Gastroesophageal sphincter (tissue), 4 donors: ENCODE data around the gene GID4. TPM values are rescaled to one million over a fixed set of nuclear protein-coding genes. Genes with fewer than 3 reads are reported as not detected.

Experiments
- ATAC-seq: fragments of 150-250 bp; one replicate; pipeline ENCODE4 v1.9.1; 2016; ENCODE audit warnings: mild to moderate bottlenecking, moderate library complexity
- H3K27ac ChIP-seq, 4 donors: fragments of 200-600 bp; sonication (generic) in 3 of 4; 1 replicate in 3 of 4; 2 replicates in 1 of 4; pipeline ENCODE4 v1.5.1; 2016 to 2019
- H3K27me3 ChIP-seq: fragments of 200-600 bp; sonication (generic); one replicate; pipeline ENCODE4 v1.5.1; 2019
- H3K36me3 ChIP-seq, 2 donors: fragments of 200-600 bp; sonication (generic); one replicate each; pipeline ENCODE4 v1.5.1; 2019; ENCODE audit warnings: control low read depth in 1 of 2
- H3K4me1 ChIP-seq, 3 donors: fragments of 200-600 bp; sonication (generic); 1 replicate in 2 of 3; 2 replicates in 1 of 3; pipeline ENCODE4 v1.5.1; 2016 to 2019; ENCODE audit warnings: control low read depth in 2 of 3
- H3K4me3 ChIP-seq, 2 donors: fragments of 200-600 bp; sonication (generic); one replicate each; pipeline ENCODE4 v1.5.1; 2019; ENCODE audit warnings: mild to moderate bottlenecking in 1 of 2, moderate library complexity in 1 of 2
- H3K9me3 ChIP-seq, 3 donors: fragments of 200-600 bp; sonication (generic); one replicate each; pipeline ENCODE4 v1.5.1; 2017 to 2019; ENCODE audit warnings: control low read depth in 2 of 3
- CTCF ChIP-seq, 4 experiments: fragments of 200-600 bp in 2 of 4; fragments of 450-650 bp in 2 of 4; sonication (generic) in 1 of 4; IDR thresholded peaks; one replicate each; pipeline ENCODE4 v1.5.1; 2017 to 2019; ENCODE audit warnings: antibody characterized with exemption in 4 of 4, mild to moderate bottlenecking in 2 of 4, moderate library complexity in 2 of 4
- EP300 ChIP-seq: sonication (generic); formaldehyde crosslinking; IDR thresholded peaks from one replicate; pipeline ENCODE4 v1.6.1; 2017; ENCODE audit warnings: antibody characterized with exemption, mild to moderate bottlenecking
- POLR2A ChIP-seq, 2 donors: fragments of 450-650 bp; IDR thresholded peaks; one replicate each; pipeline ENCODE4 v1.6.1; 2017; ENCODE audit warnings: antibody characterized with exemption in 2 of 2, mild to moderate bottlenecking in 2 of 2, moderate library complexity in 1 of 2
- POLR2AphosphoS5 ChIP-seq: sonication (generic); formaldehyde crosslinking; IDR thresholded peaks from one replicate; pipeline ENCODE4 v1.6.1; 2017; ENCODE audit warnings: antibody characterized with exemption
- WGBS, 2 donors: methylation state at CpG; one replicate each; pipeline ENCODE4 v1.1.5; 2018; ENCODE audit warnings: low coverage in 1 of 2; 5-methylcytosine and 5-hydroxymethylcytosine counted together
- total RNA-seq, 4 donors: library from RNA; depleted of rRNA; stranded (reverse); fragments of >200 nt; gene quantifications; one replicate each; pipeline ENCODE4 v1.1.0, GENCODE V29; 2016

Gene GID4
- total RNA-seq, 4 donors from 2014 or later = 22.8 to 44.8 (median 33.9) TPM

DNA sequence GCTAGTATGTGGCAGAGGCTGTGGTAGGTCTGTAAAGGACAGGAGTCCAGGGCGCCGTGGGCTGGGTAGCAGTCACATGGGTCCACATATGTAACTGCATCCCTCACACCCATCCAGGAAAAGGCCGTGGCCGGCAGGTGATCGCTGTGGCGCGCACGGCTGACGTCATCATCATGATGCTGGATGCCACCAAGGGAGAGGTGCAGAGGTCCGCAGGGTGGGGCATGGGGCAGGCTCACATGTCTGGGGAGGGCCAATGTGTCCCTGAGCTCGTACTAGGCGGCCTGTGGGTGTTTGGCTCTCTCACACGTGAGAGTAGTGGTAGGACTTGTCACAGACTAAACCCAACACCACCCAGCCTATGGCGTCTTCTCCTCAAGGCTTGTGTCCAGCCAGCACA is 60.3 kb downstream of the GID4 start:
- 100% methylated on average over 1 of the region's 14 CpGs; no CpG with 5 or more reads in 1 of the 2 donors for WGBS, 2 donors
- peaks cover 0 to 96% of the 10 kb centered on the region in 2 donors for H3K36me3 ChIP-seq
- H3K4me1 ChIP-seq = no peaks in the 10 kb centered on the region
- no peaks in the 10 kb centered on the region for H3K9me3 ChIP-seq
- H3K27me3 ChIP-seq = no peaks in the 10 kb centered on the region
- no peak overlapping the region for H3K4me3 ChIP-seq
- ATAC-seq = no peak
- no peak for TF ChIP-seq CTCF (IDR thresholded peaks at IDR 0.05)
- no peak for TF ChIP-seq POLR2A (IDR thresholded peaks at IDR 0.05)
- TF ChIP-seq POLR2AphosphoS5 = no peak
- TF ChIP-seq EP300 = no peak
- no peak overlapping the region for H3K27ac ChIP-seq

- 68% methylated on average over 3 of the region's 10 CpGs; no CpG with 5 or more reads in 1 of the 2 donors for WGBS, 2 donors
- no peak overlapping the region for H3K4me3 ChIP-seq
Measured at GRCh38 chr17:18100616-18101015, 61.4 kb downstream of the GID4 start.

DNA sequence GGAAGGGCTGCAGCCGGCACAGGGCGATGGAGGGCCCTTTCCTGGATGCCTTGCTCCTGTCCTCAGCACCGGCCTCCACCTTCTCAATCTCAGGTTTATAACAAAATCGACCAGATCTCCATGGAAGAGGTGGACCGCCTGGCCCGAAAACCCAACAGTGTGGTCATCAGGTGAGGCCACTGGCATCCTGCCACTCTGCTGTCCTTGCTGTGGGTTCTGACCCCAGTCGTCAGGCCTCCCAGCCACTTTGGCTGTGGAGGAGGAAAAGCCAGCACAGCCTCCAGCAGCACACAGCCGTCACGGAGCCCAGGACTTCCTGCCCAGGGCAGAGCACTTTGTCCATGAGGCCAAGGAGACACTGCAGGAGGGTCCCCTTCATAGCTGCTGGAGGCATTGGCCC is 62.6 kb downstream of the GID4 start:
- Histone ChIP-seq H3K27me3 (no peaks in the 10 kb centered on the region), H3K4me3 (no peak overlapping the region), H3K36me3 (peaks cover 0 to 97% of the 10 kb centered on the region in 2 donors), H3K9me3 (no peaks in the 10 kb centered on the region), H3K4me1 (no peaks in the 10 kb centered on the region), H3K27ac (no peak overlapping the region)
- no peak for ATAC-seq
- no peak for TF ChIP-seq POLR2A (IDR thresholded peaks at IDR 0.05)
- no peak for TF ChIP-seq POLR2AphosphoS5
- no peak for TF ChIP-seq CTCF (IDR thresholded peaks at IDR 0.05)
- no peak for TF ChIP-seq EP300
- WGBS, 2 donors = no CpG with 5 or more reads among the region's 9 CpGs

More at GRCh38 chr17:18100616-18101015, 61.4 kb downstream of the GID4 start:
- Histone ChIP-seq H3K36me3 (peaks cover 0 to 97% of the 10 kb centered on the region in 2 donors), H3K4me1 (no peaks in the 10 kb centered on the region), H3K27ac (no peak overlapping the region), H3K27me3 (no peaks in the 10 kb centered on the region), H3K9me3 (no peaks in the 10 kb centered on the region)
- no peak for ATAC-seq
- TF ChIP-seq POLR2AphosphoS5 = no peak
- TF ChIP-seq POLR2A (IDR thresholded peaks at IDR 0.05) = no peak
- no peak for TF ChIP-seq EP300
- TF ChIP-seq CTCF (IDR thresholded peaks at IDR 0.05) = no peak

DNA sequence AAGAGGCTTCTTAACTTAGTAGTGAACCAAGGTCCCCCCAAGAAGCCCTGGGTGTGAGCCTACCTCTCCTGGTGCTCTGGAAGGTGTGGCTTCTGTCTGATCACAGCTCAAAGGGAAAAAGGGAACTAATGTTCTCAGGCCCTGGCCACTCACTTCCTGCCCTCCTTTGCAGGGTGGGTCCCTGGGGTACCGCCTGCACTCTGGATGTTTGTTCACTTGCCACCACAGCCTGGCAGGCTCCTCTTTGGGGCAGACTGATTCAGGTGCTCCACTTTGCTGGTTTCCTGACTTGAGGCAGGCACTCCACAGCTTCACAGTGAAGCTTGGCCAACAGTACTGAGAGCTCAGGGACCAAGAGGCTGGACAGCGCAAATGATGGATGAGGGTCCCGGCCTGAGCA is 63.4 kb downstream of the GID4 start:
- TF ChIP-seq EP300 = no peak
- no peak for TF ChIP-seq CTCF (IDR thresholded peaks at IDR 0.05)
- TF ChIP-seq POLR2A (IDR thresholded peaks at IDR 0.05) = no peak
- no peak for TF ChIP-seq POLR2AphosphoS5
- Histone ChIP-seq H3K4me1 (no peaks in the 10 kb centered on the region), H3K27ac (no peak overlapping the region), H3K9me3 (no peaks in the 10 kb centered on the region), H3K4me3 (no peak overlapping the region), H3K27me3 (no peaks in the 10 kb centered on the region), H3K36me3 (peaks cover 0 to 97% of the 10 kb centered on the region in 2 donors)
- ATAC-seq = peak; percentile 23
- no CpG with 5 or more reads among the region's 3 CpGs for WGBS, 2 donors

DNA sequence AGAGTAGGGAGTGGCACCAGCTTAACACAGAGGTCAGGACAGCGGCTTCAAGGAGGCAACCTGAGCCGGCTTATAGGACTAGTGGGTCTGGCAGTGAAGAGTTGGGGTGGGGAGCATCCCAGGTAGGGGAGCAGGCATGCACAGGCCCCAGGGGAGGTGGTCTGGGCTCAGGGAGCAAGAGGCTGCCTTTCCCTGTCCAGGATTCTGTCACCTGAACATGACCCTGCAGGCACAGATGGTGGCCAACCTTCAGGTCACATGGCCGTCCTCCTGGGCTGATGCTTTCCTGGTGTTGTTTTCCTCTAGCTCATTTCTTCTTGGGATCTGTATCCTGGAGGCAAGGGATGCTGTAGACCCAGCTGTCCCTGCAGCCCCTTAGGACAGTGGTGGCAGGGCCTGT is 65.8 kb downstream of the GID4 start:
- H3K9me3 ChIP-seq = no peaks in the 10 kb centered on the region
- 80% methylated on average over 1 of the region's 3 CpGs; no CpG with 5 or more reads in 1 of the 2 donors for WGBS, 2 donors
- no peak overlapping the region for H3K27ac ChIP-seq
- no peak for TF ChIP-seq EP300
- no peak for TF ChIP-seq POLR2A (IDR thresholded peaks at IDR 0.05)
- TF ChIP-seq CTCF (IDR thresholded peaks at IDR 0.05) = no peak
- TF ChIP-seq POLR2AphosphoS5 = no peak
- no peaks in the 10 kb centered on the region for H3K4me1 ChIP-seq
- H3K4me3 ChIP-seq = no peak overlapping the region
- H3K27me3 ChIP-seq = no peaks in the 10 kb centered on the region
- peaks cover 0 to 77% of the 10 kb centered on the region in 2 donors for H3K36me3 ChIP-seq
- ATAC-seq = no peak
